PFSK-1 (cell line): ENCODE results near the gene FOS.

Experiments used
- POLR2AphosphoS5 ChIP-seq: IDR thresholded peaks from 2 replicates; pipeline ENCODE4 v1.6.1; 2012; ENCODE audit warnings: low read depth, mild to moderate bottlenecking, control low read depth, low read length, moderate library complexity
- SIN3A ChIP-seq: IDR thresholded peaks from 2 replicates; pipeline ENCODE4 v1.6.1; 2012; ENCODE audit warnings: mild to moderate bottlenecking, low read length, moderate library complexity, borderline replicate concordance; ENCODE audit not compliant: insufficient read depth

DNA sequence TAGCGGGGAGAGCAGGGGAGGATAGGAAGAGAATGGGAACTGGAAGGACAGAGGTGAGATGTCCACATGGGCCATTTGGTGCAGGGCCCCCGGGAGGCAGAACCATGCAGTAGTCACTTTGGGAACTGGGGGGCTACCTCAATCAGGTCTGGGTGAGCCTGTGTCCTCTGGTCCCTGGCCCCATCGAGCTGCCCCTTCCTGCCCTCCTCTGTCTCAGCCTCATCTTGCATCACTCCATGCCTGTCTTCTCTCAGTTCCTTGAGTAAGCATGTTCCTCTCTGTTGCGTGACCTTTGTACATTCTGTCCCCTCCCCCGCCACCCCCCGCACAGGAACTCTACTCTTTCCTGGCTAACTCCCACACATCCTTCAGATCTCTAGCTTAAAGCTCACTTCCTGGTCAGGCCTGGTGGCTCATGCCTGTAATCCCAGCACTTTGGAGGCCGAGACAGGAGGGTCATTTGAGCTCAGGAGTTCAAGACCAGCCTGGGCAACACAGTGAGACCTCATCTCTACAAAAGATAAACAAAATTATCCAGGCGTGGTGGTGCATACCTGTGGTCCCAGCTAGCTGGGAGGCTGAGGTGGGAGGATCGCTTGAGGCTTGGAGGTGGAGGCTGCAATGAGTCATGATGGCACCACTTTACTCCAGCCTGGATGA, 23.2 kb downstream of the FOS start:
- TF ChIP-seq POLR2AphosphoS5 (no peak), SIN3A (no peak)
